SU-DHL-6 (cell line): ENCODE measurements around the gene RSPH1.

Experiments
- EZH2phosphoT487 ChIP-seq: fragments of 200-600 bp; sonication (generic), shearing (Covaris generic); conservative IDR thresholded peaks from 2 replicates; pipeline ENCODE4 v1.6.1; 2018; ENCODE audit warnings: mild to moderate bottlenecking, antibody characterized with exemption, low read length, moderate library complexity, mixed read lengths
- TF ChIP-seq, protein P1 (sequence below): fragments of 200-600 bp; sonication (generic); IDR thresholded peaks from one replicate; pipeline ENCODE4 v1.5.1; 2017; ENCODE audit warnings: antibody characterized with exemption, mild to moderate bottlenecking, low read length, moderate library complexity; ENCODE audit not compliant: insufficient read depth, poor library complexity, severe bottlenecking

GRCh38 chr21:42459546-42460215 lies 36.3 kb downstream of the RSPH1 start:
- TF ChIP-seq, protein P1, sequence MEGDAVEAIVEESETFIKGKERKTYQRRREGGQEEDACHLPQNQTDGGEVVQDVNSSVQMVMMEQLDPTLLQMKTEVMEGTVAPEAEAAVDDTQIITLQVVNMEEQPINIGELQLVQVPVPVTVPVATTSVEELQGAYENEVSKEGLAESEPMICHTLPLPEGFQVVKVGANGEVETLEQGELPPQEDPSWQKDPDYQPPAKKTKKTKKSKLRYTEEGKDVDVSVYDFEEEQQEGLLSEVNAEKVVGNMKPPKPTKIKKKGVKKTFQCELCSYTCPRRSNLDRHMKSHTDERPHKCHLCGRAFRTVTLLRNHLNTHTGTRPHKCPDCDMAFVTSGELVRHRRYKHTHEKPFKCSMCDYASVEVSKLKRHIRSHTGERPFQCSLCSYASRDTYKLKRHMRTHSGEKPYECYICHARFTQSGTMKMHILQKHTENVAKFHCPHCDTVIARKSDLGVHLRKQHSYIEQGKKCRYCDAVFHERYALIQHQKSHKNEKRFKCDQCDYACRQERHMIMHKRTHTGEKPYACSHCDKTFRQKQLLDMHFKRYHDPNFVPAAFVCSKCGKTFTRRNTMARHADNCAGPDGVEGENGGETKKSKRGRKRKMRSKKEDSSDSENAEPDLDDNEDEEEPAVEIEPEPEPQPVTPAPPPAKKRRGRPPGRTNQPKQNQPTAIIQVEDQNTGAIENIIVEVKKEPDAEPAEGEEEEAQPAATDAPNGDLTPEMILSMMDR, result no peak
- TF ChIP-seq EZH2phosphoT487, result no peak
